Progenitor cell of endocrine pancreas (in vitro differentiated cells): ENCODE results near the gene SH3GL2. TPM values are rescaled to one million over a fixed set of nuclear protein-coding genes. Genes with fewer than 3 reads are reported as not detected.

Experiments
- DNase-seq: peaks from one replicate; pipeline ENCODE4 v3.0.0; 2021; ENCODE audit warnings: low spot score; ENCODE audit not compliant: unreplicated experiment
- H3K27ac Mint-ChIP-seq: 2 replicates; pipeline ENCODE4 v1.8.0; 2021; ENCODE audit warnings: mild to moderate bottlenecking, moderate library complexity, mixed read lengths
- H3K27me3 Mint-ChIP-seq: 2 replicates; pipeline ENCODE4 v1.8.0; 2021; ENCODE audit warnings: mixed read lengths
- H3K36me3 Mint-ChIP-seq: 2 replicates; pipeline ENCODE4 v1.8.0; 2022; ENCODE audit warnings: mixed read lengths; ENCODE audit not compliant: insufficient read depth
- H3K4me1 Mint-ChIP-seq: 2 replicates; pipeline ENCODE4 v1.8.0; 2021; ENCODE audit warnings: low read depth, mixed read lengths
- H3K4me3 Mint-ChIP-seq: 2 replicates; pipeline ENCODE4 v1.8.0; 2021; ENCODE audit warnings: low read depth, mild to moderate bottlenecking, moderate library complexity, mixed read lengths
- H3K9me3 Mint-ChIP-seq: 2 replicates; pipeline ENCODE4 v1.8.0; 2021; ENCODE audit warnings: low read depth, mixed read lengths
- total RNA-seq: library from RNA; stranded (reverse); gene quantifications from 2 replicates; pipeline ENCODE4 v1.2.1, GENCODE V29; 2021
- TF ChIP-seq, protein P1 (sequence below): fragments of 200-600 bp; sonication (generic); IDR thresholded peaks from one replicate; pipeline ENCODE4 v1.5.0; 2021; ENCODE audit warnings: antibody characterized with exemption, mild to moderate bottlenecking; ENCODE audit not compliant: unreplicated experiment

SH3GL2 gene
- total RNA-seq, 1 donor from 2014 or later: 3.3 TPM

DNA sequence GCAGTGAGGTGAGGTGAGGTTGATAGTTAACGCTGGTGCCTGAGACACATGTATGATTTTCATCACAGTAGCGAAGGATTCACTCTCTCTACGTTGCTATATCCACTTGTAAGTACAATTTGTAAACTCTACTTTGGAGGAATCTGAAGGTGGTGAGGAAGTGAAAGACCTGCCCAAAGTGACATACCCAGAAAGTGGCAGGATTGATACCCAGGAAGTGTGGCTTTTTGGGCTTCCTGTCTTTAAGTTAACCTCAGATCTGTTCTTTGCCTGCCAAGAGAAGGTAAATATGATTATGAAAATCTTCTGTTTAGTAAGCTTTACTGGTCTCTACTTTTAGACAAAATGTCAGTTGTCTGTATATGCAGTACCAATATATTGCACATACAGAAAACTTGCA, 143.1 kb downstream of the SH3GL2 start:
- Mint-ChIP-seq H3K27ac (no peak overlapping the region), H3K36me3 (no peaks in the 10 kb centered on the region), H3K4me1 (no peaks in the 10 kb centered on the region), H3K27me3 (no peaks in the 10 kb centered on the region), H3K9me3 (peaks cover 13% of the 10 kb centered on the region), H3K4me3 (no peak overlapping the region)
- DNase-seq: no peak
- TF ChIP-seq, protein P1, sequence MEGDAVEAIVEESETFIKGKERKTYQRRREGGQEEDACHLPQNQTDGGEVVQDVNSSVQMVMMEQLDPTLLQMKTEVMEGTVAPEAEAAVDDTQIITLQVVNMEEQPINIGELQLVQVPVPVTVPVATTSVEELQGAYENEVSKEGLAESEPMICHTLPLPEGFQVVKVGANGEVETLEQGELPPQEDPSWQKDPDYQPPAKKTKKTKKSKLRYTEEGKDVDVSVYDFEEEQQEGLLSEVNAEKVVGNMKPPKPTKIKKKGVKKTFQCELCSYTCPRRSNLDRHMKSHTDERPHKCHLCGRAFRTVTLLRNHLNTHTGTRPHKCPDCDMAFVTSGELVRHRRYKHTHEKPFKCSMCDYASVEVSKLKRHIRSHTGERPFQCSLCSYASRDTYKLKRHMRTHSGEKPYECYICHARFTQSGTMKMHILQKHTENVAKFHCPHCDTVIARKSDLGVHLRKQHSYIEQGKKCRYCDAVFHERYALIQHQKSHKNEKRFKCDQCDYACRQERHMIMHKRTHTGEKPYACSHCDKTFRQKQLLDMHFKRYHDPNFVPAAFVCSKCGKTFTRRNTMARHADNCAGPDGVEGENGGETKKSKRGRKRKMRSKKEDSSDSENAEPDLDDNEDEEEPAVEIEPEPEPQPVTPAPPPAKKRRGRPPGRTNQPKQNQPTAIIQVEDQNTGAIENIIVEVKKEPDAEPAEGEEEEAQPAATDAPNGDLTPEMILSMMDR: no peak

DNA sequence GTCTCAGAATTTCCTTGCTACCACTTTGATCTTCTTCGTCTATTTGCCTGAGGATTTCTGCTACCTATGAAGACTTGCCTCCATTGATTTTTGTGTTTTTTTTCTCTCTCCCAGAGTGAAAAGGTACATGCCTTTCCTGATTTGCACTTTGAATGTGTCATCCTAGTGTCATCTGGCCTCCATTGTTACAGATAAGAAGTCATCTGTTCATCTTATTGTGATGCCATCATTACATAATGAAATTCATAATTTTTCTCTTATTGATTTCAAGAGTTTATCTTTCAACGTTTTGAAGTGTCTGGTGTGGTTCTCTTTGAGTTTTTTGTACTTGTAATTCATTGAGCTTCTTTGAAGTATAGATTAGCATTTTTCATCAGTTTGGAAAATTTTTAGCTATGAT, 144.8 kb downstream of the SH3GL2 start:
- Mint-ChIP-seq H3K27ac (no peak overlapping the region), H3K4me1 (no peaks in the 10 kb centered on the region), H3K27me3 (no peaks in the 10 kb centered on the region), H3K4me3 (no peak overlapping the region), H3K36me3 (no peaks in the 10 kb centered on the region), H3K9me3 (peaks cover 13% of the 10 kb centered on the region)
- TF ChIP-seq, protein P1: no peak
- no peak for DNase-seq

DNA sequence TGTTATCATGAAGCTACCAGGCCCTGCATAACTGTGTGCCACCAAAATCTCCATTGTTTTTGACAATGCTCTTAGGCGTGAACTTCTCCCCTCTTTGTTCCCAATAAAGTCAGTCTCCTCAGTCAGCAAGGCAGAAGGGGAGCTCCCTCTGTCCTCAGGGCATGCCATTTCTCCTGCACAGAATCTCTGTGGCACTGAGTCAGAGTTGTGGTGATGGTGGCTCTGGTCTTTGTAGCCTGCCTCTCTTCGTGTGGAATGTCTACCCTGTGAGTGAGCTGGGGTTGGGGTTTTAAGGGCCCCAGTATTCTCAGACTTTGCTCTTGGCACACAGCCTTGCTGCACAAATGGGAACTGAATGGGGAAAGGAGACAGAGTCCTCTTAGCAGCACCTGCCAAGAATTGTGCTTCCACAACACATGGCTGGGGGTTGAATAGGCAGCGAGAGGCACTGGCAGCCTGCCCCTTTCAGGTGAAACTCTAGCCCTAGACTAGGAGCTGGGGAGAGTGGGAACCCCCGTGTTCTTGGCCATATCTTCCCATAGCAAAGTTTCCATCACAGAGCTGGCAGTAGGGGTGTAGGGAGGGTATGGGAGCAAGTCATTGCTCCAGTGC, 146.6 kb downstream of the SH3GL2 start:
- H3K27me3 Mint-ChIP-seq: no peaks in the 10 kb centered on the region
- H3K4me3 Mint-ChIP-seq: no peak overlapping the region
- no peaks in the 10 kb centered on the region for H3K4me1 Mint-ChIP-seq
- peaks cover 21% of the 10 kb centered on the region for H3K9me3 Mint-ChIP-seq
- no peaks in the 10 kb centered on the region for H3K36me3 Mint-ChIP-seq
- no peak for DNase-seq
- TF ChIP-seq, protein P1: no peak
- H3K27ac Mint-ChIP-seq: no peak overlapping the region

DNA sequence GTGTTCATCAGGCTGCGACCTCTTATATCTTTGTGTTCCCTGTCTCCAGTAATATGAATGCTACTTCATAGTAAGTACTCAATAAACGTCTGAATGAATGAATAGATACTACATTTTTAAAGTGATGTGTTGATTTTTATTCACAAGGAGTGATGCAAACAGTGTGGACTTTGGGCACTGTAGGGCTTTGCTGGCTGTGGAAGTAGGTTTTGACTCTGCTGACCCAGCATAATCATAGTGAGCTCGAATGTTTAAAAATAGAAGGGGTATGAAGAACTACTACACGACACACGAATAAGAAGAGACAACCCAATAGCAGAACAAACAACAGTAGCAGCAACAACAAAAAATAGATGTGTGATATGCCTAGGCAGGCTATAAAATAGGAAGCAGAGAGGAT, 147.4 kb downstream of the SH3GL2 start:
- DNase-seq: no peak
- TF ChIP-seq, protein P1: no peak
- H3K4me1 Mint-ChIP-seq: no peaks in the 10 kb centered on the region
- peaks cover 21% of the 10 kb centered on the region for H3K9me3 Mint-ChIP-seq
- no peaks in the 10 kb centered on the region for H3K27me3 Mint-ChIP-seq
- H3K27ac Mint-ChIP-seq: no peak overlapping the region
- H3K36me3 Mint-ChIP-seq: no peaks in the 10 kb centered on the region
- H3K4me3 Mint-ChIP-seq: no peak overlapping the region

DNA sequence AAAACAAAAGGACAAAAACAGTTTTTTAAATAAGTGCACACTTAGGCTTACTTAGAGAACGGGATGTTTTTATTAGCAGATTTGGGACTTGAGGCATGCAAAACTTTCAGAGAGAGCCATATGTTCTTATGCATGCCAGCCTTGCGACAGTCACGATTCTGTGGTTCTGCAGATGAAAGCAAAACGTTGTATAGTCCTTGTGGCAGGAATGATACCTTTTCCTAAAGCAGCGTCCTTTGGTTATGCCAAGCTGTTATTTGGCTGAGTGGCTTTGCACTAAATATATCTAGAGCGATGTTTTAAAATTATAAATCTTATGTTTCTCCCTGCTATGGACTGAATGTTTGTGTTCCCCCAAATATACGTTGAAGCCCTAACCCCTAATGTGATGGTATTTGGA, 152.0 kb downstream of the SH3GL2 start:
- Mint-ChIP-seq H3K4me3 (no peak overlapping the region), H3K4me1 (no peaks in the 10 kb centered on the region), H3K27ac (no peak overlapping the region), H3K9me3 (peaks cover 8% of the 10 kb centered on the region), H3K36me3 (no peaks in the 10 kb centered on the region), H3K27me3 (no peaks in the 10 kb centered on the region)
- TF ChIP-seq, protein P1: no peak
- no peak for DNase-seq
